HG03097 (cell line): Measurements from ENCODE around the gene NR3C2.
A peak's percentile ranks its signal among the peaks of the same experiment; 100 is the strongest.

Experiments
- ATAC-seq: cut with Tn5 transposase; IDR thresholded peaks from one replicate; pipeline ENCODE4 v1.9.1; 2021; ENCODE audit not compliant: unreplicated experiment, low FRiP score

NR3C2 gene

DNA sequence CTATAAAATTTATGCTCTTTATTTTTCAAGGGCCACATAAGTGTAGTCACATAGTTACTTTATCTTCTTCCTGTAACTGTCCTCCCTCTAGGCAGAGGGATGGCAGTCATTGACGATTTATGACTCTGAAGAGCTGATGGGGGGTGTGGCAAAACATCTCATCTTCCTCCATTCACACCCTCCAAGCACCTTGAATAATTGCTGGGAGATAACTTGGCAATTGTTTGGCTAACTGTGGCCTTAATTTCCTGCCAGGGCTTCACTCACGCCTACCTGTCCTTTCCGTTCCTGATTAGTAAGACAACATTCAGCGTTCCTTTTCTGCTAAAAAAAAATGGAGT is 381.1 kb downstream of the NR3C2 start:
- ATAC-seq: no peak

DNA sequence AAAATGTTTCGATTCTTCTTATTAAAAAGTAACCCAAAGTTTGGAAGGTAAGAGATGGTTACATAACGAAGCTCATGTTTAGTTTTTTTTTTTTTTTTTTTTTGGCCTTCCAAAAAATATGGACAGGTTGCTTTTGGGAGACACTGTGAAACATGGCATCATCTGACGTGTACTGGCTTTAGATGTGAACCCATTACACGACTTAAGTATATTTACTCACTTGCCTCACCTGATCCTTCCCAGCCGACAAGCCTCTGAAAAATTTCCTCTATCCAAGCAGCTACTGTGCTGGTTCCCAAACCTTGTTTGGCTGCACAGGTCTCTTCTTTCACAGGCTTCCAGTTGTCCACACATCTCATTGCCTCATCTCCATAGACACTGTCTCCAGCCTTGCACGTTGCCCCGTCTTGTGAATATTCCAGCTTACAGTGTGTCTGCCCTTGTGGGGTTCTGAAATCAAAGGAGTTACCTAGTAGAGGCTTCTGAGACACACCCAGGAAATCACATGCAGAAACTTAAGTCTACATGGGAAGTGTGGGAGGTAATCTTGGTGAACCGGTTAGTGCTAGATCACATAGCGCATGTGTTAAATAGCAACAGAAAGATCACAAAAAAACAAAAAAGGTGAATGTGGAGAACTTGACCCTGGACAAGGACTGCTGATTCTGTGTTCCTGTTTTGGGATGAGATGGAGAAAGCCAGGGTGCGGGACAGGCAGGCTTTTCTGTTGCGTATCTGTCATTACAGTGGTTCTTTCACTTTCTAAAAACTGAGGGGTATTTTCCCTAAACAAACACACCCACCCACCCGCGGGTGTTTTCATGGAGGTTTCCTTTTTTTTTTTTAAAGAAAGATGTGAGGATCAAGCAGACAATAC is 381.7 kb downstream of the NR3C2 start:
- ATAC-seq: no peak

DNA sequence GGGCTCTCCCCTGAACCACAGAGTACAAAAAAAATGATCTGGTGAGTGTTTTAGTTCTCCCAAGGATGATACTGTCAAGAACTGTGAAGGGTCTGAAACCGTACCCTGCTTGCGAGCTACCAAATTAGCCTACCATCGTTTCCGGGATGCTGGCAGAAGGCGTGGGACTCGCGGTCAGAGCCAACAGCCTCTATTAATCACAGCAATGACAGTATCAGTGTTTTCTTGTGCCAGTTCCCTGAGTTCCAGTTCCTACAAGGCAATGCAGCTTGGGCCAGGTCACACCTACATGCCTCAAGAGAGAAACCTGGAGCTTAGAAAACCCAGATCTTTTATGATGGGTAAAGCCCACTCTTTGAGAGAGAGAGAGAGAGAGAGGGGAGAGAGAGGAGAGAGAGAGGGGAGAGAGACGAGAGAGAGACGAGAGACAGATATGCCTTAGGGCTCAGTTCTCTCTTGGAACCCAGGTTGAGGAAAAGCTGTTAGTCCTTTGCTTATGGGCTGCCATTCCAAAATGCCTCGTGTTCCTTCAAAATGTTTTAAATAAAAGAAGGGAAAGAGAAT is 382.5 kb downstream of the NR3C2 start:
- no peak for ATAC-seq

DNA sequence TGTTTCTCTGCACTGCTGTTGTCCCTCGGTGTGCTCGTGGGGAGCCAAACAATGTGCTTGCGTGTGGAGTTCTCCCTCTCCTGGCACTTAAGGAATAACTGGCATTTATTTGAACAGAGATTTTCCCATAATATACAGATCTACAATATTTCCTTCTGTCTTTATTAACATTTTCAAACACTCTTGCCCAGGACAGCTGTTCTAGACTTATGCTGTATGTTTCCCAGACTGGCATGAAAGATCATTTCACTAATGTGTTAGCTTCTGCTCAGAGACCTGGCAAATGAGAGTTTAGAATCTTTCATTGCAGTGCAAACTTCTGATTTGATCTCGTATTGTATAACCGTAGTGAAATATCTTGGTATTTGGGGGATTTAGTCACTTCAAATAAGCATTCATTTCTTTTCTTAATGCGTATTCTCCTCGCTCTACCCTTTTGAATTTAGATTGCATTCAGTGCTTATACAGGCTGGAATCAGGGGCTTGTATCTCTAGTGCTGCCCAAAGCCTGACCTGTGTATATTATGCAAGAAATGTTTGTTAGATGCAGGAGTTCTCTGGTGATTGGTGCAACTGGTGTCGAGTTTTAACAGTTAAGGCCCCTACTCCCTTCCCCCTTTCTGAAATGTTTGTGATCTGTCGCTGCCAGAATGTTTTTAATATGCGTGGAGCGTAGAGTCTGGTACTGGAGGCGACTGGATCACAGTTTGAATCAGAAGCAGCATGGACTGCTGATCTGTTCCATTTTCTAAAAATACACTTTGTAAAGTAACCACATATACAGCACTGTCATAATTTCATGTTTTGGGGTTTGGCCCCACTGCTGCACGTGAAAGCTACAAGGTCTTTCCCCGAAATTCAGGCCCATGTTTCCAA is 384.0 kb downstream of the NR3C2 start:
- ATAC-seq: no peak

- ATAC-seq: peak; percentile 56
Measured at GRCh38 chr4:148057516-148057915, 384.7 kb downstream of the NR3C2 start.

GRCh38 chr4:148056879-148057278 is 385.3 kb downstream of the NR3C2 start:
- ATAC-seq: peak; percentile 87

GRCh38 chr4:148055844-148056243 is 386.4 kb downstream of the NR3C2 start:
- peak; percentile 39 for ATAC-seq

- no peak for ATAC-seq
Measured at GRCh38 chr4:148054275-148054674, 387.9 kb downstream of the NR3C2 start.

DNA sequence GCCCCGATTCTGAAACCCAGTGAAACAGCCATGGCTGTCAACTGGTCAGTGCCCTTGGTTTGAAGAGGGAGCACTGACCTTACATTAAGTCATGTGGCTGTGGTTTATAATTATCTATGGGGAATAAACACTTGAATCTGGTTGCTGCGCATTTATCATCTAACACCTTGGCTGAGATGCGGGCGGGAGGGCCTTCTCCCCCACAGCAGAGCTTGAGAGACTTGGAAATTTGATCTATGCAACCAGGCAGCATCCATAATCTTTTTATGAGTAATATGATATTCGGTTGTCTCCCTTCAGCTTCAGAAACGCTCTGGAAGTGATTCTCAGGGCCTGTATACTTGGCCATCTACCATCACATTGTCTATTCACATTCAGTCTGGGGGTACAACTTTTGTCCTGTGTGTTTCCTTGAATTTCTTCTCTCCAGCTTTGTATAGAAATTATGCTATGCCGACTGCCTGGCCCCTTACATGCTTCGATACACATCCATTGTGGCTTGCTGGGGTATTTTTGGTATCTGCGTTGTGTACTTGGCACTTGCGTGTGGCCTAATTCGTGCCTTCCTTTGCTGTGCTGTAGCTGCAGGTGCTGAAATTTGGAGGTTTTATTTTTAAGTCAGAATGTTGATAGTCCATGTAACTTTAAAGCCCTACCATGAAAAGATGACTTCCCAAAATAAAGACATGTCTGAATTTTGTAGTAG is 388.8 kb downstream of the NR3C2 start:
- no peak for ATAC-seq

- no peak for ATAC-seq
Measured at GRCh38 chr4:148052448-148052847, 389.8 kb downstream of the NR3C2 start.

- no peak for ATAC-seq
Measured at GRCh38 chr4:148051403-148051802, 390.8 kb downstream of the NR3C2 start.

DNA sequence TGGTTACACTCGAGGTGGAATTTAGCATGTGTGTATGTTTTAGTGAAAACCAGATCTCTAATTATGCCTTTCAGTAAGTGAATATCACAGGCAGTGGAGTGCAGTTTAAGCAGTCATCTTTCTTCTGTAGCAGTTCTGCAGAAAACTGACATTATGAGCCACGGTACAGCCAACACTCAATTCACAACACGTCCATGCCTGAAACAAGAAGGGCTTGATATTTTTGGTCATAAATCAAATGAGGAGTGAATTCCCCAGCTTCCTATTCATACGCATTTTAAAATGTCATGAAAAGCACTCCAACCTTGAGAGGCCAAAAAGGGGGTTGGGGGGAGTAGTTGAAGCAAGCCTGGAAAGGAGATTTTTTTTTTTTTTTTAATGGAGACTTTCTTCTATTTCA is 393.6 kb downstream of the NR3C2 start:
- ATAC-seq: no peak

GRCh38 chr4:148044912-148045352 is 397.3 kb downstream of the NR3C2 start:
- peak; percentile 97 for ATAC-seq

GRCh38 chr4:148044089-148044911 is 397.9 kb downstream of the NR3C2 start:
- ATAC-seq: peak; percentile 4

GRCh38 chr4:148041606-148042329 is 400.4 kb downstream of the NR3C2 start:
- ATAC-seq: no peak

DNA sequence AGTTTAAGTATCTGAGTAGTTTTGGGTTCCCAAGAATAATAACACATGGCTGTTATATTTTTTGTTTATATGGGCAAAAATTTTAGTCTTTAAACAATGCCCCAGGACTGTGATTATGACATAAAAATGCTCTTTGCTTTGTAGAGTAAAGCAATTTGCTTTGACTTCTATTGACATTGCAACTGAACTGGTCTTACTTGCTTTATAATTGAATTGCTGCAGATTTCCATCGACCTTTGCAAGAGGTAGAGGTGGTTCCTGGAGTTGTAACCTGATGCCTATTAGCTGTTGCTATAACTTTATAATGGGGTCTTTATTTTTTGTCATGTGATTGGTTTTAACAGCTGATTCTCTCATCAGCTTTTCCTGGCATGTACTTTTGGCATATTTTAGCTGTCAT is 407.4 kb downstream of the NR3C2 start:
- ATAC-seq: no peak

DNA sequence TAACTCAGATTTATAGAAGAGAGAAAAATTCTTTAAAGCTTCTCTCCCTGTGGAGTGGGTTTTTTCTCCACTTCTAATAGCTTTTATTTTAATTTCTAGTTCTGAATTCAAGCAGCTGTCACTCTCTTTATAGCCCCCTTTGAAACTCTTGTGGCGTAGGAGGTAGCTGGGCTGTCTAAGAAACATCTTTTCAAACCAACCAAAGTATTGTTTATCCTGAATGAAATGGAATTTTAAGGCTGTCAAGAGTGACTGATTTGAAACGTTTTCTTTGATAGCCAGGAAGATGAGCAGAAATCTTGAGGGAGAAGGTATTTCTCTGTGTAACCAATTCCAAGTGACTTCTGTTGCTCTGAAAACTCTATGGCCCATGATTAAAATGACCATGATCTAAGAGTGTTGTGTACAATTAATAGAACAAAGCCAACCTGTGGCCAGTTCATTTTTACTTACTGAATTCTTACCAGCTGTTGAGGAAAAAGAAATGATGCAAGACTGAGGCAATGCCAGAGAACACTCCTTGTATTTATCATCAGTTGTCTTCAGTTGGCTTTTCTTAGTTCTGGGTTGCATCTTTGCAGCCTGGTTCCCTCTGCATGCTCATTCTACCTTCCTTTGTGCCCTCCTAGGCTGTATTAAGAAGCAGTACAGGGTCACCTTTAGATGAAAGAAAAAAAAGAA is 411.9 kb downstream of the NR3C2 start:
- no peak for ATAC-seq

- ATAC-seq: no peak
Measured at GRCh38 chr4:148029781-148030180, 412.4 kb downstream of the NR3C2 start.
